Esophagus muscularis mucosa (tissue), 4 donors: Measurements from ENCODE around the gene OR10A3. TPM values are rescaled to one million over a fixed set of nuclear protein-coding genes. Genes with fewer than 3 reads are reported as not detected.

Source experiments
- DNase-seq: peaks from one replicate; pipeline ENCODE4 v3.0.0-alpha.2; 2017; ENCODE audit errors: extremely low spot score
- H3K27ac ChIP-seq, 4 donors: fragments of 200-600 bp; sonication (generic); replicated peaks in 1 of 4; 1 replicate in 3 of 4; 2 replicates in 1 of 4; pipeline ENCODE4 v1.5.1; 2016 to 2019; ENCODE audit warnings: mild to moderate bottlenecking in 1 of 4
- H3K27me3 ChIP-seq, 4 donors: fragments of 200-600 bp; sonication (generic); one replicate each; pipeline versions ENCODE4 v1.5.1 to v1.6.0; 2016 to 2019
- H3K36me3 ChIP-seq, 4 donors: fragments of 200-600 bp; sonication (generic); one replicate each; pipeline ENCODE4 v1.5.1; 2016 to 2019
- H3K4me1 ChIP-seq, 4 donors: fragments of 200-600 bp; sonication (generic); one replicate each; pipeline ENCODE4 v1.5.1; 2016 to 2019
- H3K4me3 ChIP-seq, 4 donors: fragments of 200-600 bp; sonication (generic); 1 replicate in 2 of 4; 2 replicates in 2 of 4; pipeline ENCODE4 v1.5.1; 2016 to 2019; ENCODE audit warnings: mild to moderate bottlenecking in 4 of 4, moderate library complexity in 1 of 4
- H3K9me3 ChIP-seq, 4 donors: fragments of 200-600 bp; sonication (generic); 1 replicate in 3 of 4; 2 replicates in 1 of 4; pipeline ENCODE4 v1.5.1; 2016 to 2019
- EP300 ChIP-seq: sonication (generic); formaldehyde crosslinking; IDR thresholded peaks from one replicate; pipeline ENCODE4 v1.6.1; 2017; ENCODE audit warnings: antibody characterized with exemption
- POLR2A ChIP-seq: fragments of 450-650 bp; IDR thresholded peaks from one replicate; pipeline ENCODE4 v1.6.1; 2017; ENCODE audit warnings: antibody characterized with exemption, moderate library complexity, mild to moderate bottlenecking, low read depth
- POLR2AphosphoS5 ChIP-seq, 2 donors: sonication (generic); formaldehyde crosslinking; IDR thresholded peaks; one replicate each; pipeline ENCODE4 v1.6.1; 2017; ENCODE audit warnings: antibody characterized with exemption in 2 of 2
- WGBS: methylation state at CpG from one replicate; pipeline ENCODE4 v1.1.5; 2018; 5-methylcytosine and 5-hydroxymethylcytosine counted together
- intact Hi-C: fragments of 100-400 bp; cut with DNase I; formaldehyde crosslinking; loops from one replicate; pipeline ENCODE4 v1.15.1; 2023
- total RNA-seq, 4 donors: library from RNA; depleted of rRNA; stranded (reverse); fragments of >200 nt; gene quantifications; one replicate each; pipeline versions ENCODE4 v1.1.0 to v1.2.1, GENCODE V29; 2016
- TF ChIP-seq, protein P1 (sequence below), 3 experiments: fragments of 200-600 bp in 2 of 3; fragments of 450-650 bp in 1 of 3; sonication (generic) in 2 of 3; IDR thresholded peaks; one replicate each; pipeline ENCODE4 v1.5.1; 2017 to 2019; ENCODE audit warnings: antibody characterized with exemption in 3 of 3, mild to moderate bottlenecking in 2 of 3, moderate library complexity in 1 of 3

OR10A3 gene
- total RNA-seq, 4 donors from 2014 or later, result not detected

DNA sequence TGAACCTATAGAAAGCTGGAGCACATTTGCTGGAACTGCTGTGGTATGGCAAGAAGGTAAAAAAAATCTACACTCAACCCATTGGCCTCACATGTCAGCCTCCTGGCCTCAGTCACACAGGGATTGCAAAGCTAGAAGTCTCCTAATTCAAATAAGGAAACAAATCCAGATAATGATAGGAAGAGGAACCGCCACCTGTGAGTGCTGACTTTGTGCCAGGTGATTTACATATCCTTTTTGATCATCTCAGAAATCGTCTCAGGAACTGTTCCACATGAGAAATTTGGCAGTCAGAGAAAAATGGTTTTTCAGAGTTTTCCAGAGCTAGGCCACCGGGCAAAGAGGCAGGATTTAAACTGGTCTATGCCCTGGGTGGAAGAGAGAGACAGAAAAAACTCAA lies 22.8 kb upstream of the OR10A3 start:
- Histone ChIP-seq H3K4me3 (no peak overlapping the region), H3K27ac (no peak overlapping the region), H3K9me3 (no peaks in the 10 kb centered on the region), H3K4me1 (no peaks in the 10 kb centered on the region), H3K36me3 (no peaks in the 10 kb centered on the region), H3K27me3 (peaks cover 0 to 11% (median 0%) of the 10 kb centered on the region in 4 donors)
- DNase-seq, result no peak
- intact Hi-C loops, result no loop called here
- 60% methylated on average over 3 of the region's 3 CpGs for WGBS
- no peak for TF ChIP-seq POLR2A
- TF ChIP-seq, protein P1, sequence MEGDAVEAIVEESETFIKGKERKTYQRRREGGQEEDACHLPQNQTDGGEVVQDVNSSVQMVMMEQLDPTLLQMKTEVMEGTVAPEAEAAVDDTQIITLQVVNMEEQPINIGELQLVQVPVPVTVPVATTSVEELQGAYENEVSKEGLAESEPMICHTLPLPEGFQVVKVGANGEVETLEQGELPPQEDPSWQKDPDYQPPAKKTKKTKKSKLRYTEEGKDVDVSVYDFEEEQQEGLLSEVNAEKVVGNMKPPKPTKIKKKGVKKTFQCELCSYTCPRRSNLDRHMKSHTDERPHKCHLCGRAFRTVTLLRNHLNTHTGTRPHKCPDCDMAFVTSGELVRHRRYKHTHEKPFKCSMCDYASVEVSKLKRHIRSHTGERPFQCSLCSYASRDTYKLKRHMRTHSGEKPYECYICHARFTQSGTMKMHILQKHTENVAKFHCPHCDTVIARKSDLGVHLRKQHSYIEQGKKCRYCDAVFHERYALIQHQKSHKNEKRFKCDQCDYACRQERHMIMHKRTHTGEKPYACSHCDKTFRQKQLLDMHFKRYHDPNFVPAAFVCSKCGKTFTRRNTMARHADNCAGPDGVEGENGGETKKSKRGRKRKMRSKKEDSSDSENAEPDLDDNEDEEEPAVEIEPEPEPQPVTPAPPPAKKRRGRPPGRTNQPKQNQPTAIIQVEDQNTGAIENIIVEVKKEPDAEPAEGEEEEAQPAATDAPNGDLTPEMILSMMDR (IDR thresholded peaks at IDR 0.05), result no peak

DNA sequence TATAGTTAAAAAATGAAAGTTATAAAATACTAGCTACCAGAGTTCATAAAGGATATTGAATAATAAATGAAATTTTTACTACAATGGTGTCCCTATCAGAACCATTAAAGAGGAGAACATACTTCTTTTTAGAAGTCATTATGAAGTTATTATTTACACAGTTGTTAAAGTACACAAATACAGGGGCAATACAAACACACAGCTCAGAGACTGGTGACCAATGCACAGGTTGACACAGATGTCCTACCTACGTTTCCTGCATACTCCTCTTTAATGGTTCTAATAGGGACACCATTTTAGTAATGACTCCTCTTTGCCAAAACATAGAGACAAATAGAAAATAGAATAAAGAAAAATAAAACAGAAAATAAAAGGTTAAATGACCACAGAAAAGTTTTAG lies 13.7 kb upstream of the OR10A3 start:
- peaks cover 0 to 4% (median 0%) of the 10 kb centered on the region in 4 donors for H3K27me3 ChIP-seq
- no peak for DNase-seq
- 87% methylated on average over 1 of the region's 1 CpG for WGBS
- H3K9me3 ChIP-seq, result peaks cover 0 to 3% (median 1%) of the 10 kb centered on the region in 4 donors
- H3K27ac ChIP-seq, result no peak overlapping the region
- no peaks in the 10 kb centered on the region for H3K4me1 ChIP-seq
- H3K4me3 ChIP-seq, result no peak overlapping the region
- no peaks in the 10 kb centered on the region for H3K36me3 ChIP-seq
- TF ChIP-seq, protein P1 (IDR thresholded peaks at IDR 0.05), result no peak
- TF ChIP-seq EP300 (no peak), POLR2AphosphoS5 (IDR thresholded peaks at IDR 0.05) (no peak), POLR2A (no peak)
- intact Hi-C loops, result no loop called here

DNA sequence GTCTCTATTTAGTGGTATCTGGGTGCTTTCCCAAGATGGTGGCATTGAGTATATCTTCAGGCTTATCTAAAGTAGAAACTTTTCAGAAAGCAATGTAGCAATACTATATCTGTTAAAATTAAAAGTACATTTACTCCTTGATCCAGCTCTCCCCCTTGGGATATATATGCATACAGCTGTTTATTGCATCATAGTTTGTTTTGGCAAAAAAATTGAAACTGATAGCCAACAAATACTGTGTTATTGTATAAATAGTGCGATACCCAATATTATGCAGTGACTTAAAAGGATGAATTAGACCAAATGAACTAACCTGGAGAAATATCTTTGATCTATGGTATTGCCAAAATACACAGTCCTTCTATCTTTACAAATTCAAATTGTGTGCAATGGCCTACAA lies 8.4 kb upstream of the OR10A3 start:
- no peaks in the 10 kb centered on the region for H3K36me3 ChIP-seq
- no peak overlapping the region for H3K4me3 ChIP-seq
- intact Hi-C loops, result no loop called here
- H3K9me3 ChIP-seq, result peaks cover 0 to 8% (median 1%) of the 10 kb centered on the region in 4 donors
- TF ChIP-seq, protein P1 (IDR thresholded peaks at IDR 0.05), result no peak
- TF ChIP-seq POLR2A (no peak), POLR2AphosphoS5 (IDR thresholded peaks at IDR 0.05) (no peak), EP300 (no peak)
- DNase-seq, result no peak
- peaks cover 0 to 8% (median 0%) of the 10 kb centered on the region in 4 donors for H3K27me3 ChIP-seq
- no peak overlapping the region for H3K27ac ChIP-seq
- 74% methylated on average over 1 of the region's 1 CpG for WGBS
- H3K4me1 ChIP-seq, result no peaks in the 10 kb centered on the region

DNA sequence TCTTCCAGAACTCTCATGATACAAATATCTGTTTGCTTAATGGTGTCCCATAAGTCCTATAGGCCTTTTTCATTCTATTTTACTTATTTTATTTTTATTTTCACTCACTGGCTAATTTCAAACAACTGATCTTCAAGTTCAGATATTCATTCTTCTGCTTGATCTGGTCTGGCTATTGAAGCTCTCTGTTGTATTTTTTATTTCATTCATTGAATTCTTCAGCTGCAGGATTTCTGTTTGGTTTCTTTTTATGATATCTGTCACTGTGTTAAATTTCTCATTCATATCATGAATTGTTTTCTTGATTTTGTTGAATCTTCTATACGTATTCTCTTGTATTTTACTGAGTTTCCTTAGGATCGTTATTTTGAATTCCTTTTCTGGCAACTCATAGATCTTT lies 2.6 kb upstream of the OR10A3 start:
- no peaks in the 10 kb centered on the region for H3K36me3 ChIP-seq
- peaks cover 0 to 8% (median 0%) of the 10 kb centered on the region in 4 donors for H3K27me3 ChIP-seq
- intact Hi-C loops, result no loop called here
- H3K27ac ChIP-seq, result no peak overlapping the region
- no peak overlapping the region for H3K4me3 ChIP-seq
- peaks cover 0 to 31% (median 19%) of the 10 kb centered on the region in 4 donors for H3K9me3 ChIP-seq
- 91% methylated on average over 2 of the region's 2 CpGs for WGBS
- no peak for DNase-seq
- no peak for TF ChIP-seq POLR2A
- no peak for TF ChIP-seq POLR2AphosphoS5 (IDR thresholded peaks at IDR 0.05)
- TF ChIP-seq EP300, result no peak
- TF ChIP-seq, protein P1 (IDR thresholded peaks at IDR 0.05), result no peak
- H3K4me1 ChIP-seq, result no peaks in the 10 kb centered on the region

DNA sequence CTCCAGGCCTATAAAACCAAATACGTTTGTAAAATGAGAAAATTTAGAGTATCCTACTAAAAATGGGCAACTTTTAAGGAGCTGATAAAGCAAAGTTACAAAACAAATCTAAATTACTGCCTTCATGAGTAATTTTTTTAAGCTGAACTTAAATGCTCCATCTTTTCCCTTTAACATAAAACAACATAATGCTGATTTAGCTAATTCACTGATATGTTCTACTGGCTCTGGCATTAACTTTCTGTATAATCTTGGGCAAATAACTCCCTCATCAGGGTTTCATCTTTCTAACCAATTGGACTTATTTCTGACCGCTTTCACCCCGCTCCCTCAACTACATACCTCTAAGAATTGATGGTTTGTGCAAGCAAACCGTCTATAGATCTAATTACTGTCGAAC lies 362 bp downstream of the OR10A3 start:
- intact Hi-C loops, result no loop called here
- peaks cover 0 to 4% (median 0%) of the 10 kb centered on the region in 4 donors for H3K27me3 ChIP-seq
- no peak overlapping the region for H3K4me3 ChIP-seq
- H3K9me3 ChIP-seq, result peaks cover 0 to 31% (median 19%) of the 10 kb centered on the region in 4 donors
- H3K4me1 ChIP-seq, result no peaks in the 10 kb centered on the region
- no peaks in the 10 kb centered on the region for H3K36me3 ChIP-seq
- TF ChIP-seq EP300 (no peak), POLR2AphosphoS5 (IDR thresholded peaks at IDR 0.05) (no peak), POLR2A (no peak)
- TF ChIP-seq, protein P1 (IDR thresholded peaks at IDR 0.05), result no peak
- no peak overlapping the region for H3K27ac ChIP-seq
- 68% methylated on average over 5 of the region's 5 CpGs for WGBS
- DNase-seq, result no peak
